Endothelial cell of umbilical vein (primary cell): ENCODE results near the gene KCNH2.

Source experiments
- EZH2 ChIP-seq: IDR thresholded peaks from 2 replicates; pipeline ENCODE4 v1.6.1; 2012; ENCODE audit warnings: borderline replicate concordance, low read depth, mild to moderate bottlenecking, moderate library complexity, low read length, inconsistent platforms; ENCODE audit not compliant: severe bottlenecking
- JUN ChIP-seq: IDR thresholded peaks from 2 replicates; pipeline ENCODE4 v1.6.1; 2011; ENCODE audit warnings: borderline replicate concordance, low read depth; ENCODE audit not compliant: insufficient read length, insufficient read depth
- MYC ChIP-seq: IDR thresholded peaks from one replicate; pipeline ENCODE4 v1.6.1; 2011; ENCODE audit warnings: mild to moderate bottlenecking, low read depth, low read length
- POLR2A ChIP-seq: IDR thresholded peaks from 2 replicates; pipeline ENCODE4 v1.6.1; 2012; ENCODE audit warnings: low read depth, mild to moderate bottlenecking, control low read depth, low read length
- POLR2AphosphoS5 ChIP-seq: IDR thresholded peaks from 2 replicates; pipeline ENCODE4 v1.6.1; 2012; ENCODE audit warnings: low read depth, mild to moderate bottlenecking, control low read depth, low read length, moderate library complexity; ENCODE audit not compliant: insufficient read depth
- TF ChIP-seq, protein P1 (sequence below), 2 donors: IDR thresholded peaks; 1 replicate in 1 of 2; 2 replicates in 1 of 2; pipeline ENCODE4 v1.5.1; 2011; ENCODE audit warnings: low read length in 2 of 2, mild to moderate bottlenecking in 2 of 2, moderate library complexity in 2 of 2, control low read depth in 1 of 2, inconsistent platforms in 1 of 2, low read depth in 1 of 2; ENCODE audit not compliant: insufficient read depth in 1 of 2; ENCODE audit errors: extremely low read depth in 1 of 2
- TF ChIP-seq, protein P2 (sequence below): IDR thresholded peaks from 2 replicates; pipeline ENCODE4 v1.6.1; 2011; ENCODE audit not compliant: insufficient read depth, insufficient read length

DNA sequence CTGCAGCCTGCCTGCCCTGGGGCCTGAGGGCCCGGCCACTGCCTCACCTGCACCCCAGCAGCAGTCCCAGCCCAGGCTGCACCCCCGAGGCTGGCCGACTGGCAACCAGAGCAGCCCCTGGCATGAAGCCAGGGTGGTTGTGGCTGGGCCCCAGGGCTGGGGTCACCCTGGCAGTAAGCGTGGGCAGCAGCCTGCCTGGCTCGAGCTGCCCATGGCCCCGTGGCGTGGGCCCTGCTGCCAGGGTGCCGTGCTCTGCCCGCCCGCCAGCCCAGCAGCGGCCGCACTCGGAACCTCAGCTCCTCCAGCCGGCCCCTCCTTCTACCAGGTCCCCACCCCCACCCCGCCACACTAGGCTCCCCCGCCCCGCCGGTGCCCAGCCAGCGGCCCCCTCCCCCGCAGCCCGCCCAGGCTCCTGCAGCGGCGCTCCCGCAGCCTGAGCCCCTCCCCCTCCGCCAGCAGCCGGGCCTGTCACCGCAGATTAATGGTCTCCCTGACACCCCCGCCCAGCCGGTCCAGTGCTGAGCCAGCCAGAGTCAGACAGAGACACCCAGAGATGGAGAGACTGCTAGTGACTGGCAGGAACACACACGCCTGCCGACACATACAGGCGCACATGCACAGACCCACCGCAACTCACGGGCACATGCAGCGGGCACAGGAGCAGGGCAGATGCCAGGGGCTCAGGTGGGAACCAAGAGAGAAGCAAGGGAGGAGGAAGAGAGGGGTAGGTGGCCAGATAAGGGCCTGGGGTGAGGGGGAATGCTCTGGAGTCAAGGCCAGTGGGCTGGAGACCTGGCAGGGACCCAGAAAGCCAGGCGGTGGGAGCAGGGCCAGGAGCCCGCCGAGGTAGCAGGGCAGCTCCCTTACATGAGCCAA, 22.4 kb downstream of the KCNH2 start:
- no peak for TF ChIP-seq POLR2A
- peak; percentile 41 for TF ChIP-seq EZH2
- TF ChIP-seq JUN, result no peak
- TF ChIP-seq, protein P1, sequence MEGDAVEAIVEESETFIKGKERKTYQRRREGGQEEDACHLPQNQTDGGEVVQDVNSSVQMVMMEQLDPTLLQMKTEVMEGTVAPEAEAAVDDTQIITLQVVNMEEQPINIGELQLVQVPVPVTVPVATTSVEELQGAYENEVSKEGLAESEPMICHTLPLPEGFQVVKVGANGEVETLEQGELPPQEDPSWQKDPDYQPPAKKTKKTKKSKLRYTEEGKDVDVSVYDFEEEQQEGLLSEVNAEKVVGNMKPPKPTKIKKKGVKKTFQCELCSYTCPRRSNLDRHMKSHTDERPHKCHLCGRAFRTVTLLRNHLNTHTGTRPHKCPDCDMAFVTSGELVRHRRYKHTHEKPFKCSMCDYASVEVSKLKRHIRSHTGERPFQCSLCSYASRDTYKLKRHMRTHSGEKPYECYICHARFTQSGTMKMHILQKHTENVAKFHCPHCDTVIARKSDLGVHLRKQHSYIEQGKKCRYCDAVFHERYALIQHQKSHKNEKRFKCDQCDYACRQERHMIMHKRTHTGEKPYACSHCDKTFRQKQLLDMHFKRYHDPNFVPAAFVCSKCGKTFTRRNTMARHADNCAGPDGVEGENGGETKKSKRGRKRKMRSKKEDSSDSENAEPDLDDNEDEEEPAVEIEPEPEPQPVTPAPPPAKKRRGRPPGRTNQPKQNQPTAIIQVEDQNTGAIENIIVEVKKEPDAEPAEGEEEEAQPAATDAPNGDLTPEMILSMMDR (IDR thresholded peaks at IDR 0.05; ENCODE audit: extremely low read depth in 1 of 2, insufficient read depth in 1 of 2, low read depth in 1 of 2, low read length in 2 of 2), result no peak
- TF ChIP-seq POLR2AphosphoS5, result no peak
- TF ChIP-seq MYC, result no peak
- TF ChIP-seq, protein P2, sequence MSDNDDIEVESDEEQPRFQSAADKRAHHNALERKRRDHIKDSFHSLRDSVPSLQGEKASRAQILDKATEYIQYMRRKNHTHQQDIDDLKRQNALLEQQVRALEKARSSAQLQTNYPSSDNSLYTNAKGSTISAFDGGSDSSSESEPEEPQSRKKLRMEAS, result no peak
